K562 (cell line): ENCODE data around the gene DNASE1L1. TPM values are rescaled to one million over a fixed set of nuclear protein-coding genes. Genes with fewer than 3 reads are reported as not detected.

Experiments
- BCL6 ChIP-seq: fragments of 250-450 bp; sonication (Bioruptor Pico); IDR thresholded peaks from 2 replicates; pipeline ENCODE4 v1.4.0; 2020
- ILK ChIP-seq: fragments of 450-650 bp; IDR thresholded peaks from 2 replicates; pipeline ENCODE4 v1.6.1; 2016; ENCODE audit warnings: missing genetic modification characterization, low read depth, mild to moderate bottlenecking, missing compliant biosample characterization, moderate library complexity, borderline replicate concordance
- NR2F6 ChIP-seq: fragments of 450-650 bp; formaldehyde crosslinking; IDR thresholded peaks from 2 replicates; pipeline ENCODE4 v1.4.0; 2020; ENCODE audit warnings: mild to moderate bottlenecking
- SMAD1 ChIP-seq: fragments of 150-350 bp; IDR thresholded peaks from 2 replicates; pipeline ENCODE4 v1.6.1; 2014; ENCODE audit warnings: low read length, low read depth; ENCODE audit not compliant: partially characterized antibody
- ZNF23 ChIP-seq: fragments of 250-450 bp; sonication (Bioruptor Pico); IDR thresholded peaks from 2 replicates; pipeline ENCODE4 v1.4.0; 2020; ENCODE audit warnings: mild to moderate bottlenecking
- ZNF3 ChIP-seq: fragments of 250-450 bp; sonication (Bioruptor Pico); IDR thresholded peaks from 2 replicates; pipeline ENCODE4 v1.5.0; 2021; ENCODE audit warnings: mild to moderate bottlenecking, moderate library complexity
- ZNF655 ChIP-seq: fragments of 250-450 bp; sonication (Bioruptor Pico); IDR thresholded peaks from 2 replicates; pipeline ENCODE4 v1.5.0; 2021
- ZNF740 ChIP-seq, 3 experiments: fragments of 200-800 bp in 1 of 3; sonication (Bioruptor generic) in 1 of 3; sonication (generic) in 1 of 3; formaldehyde crosslinking in 1 of 3; IDR thresholded peaks; 2 replicates each; pipeline versions ENCODE4 v1.6.1 to v1.8.0; 2016 to 2022; ENCODE audit warnings: mild to moderate bottlenecking in 2 of 3, missing compliant biosample characterization in 2 of 3, missing genetic modification characterization in 2 of 3, missing genetic modification reagents in 1 of 3
- ZNF764 ChIP-seq: fragments of 250-450 bp; sonication (Bioruptor Pico); IDR thresholded peaks from 2 replicates; pipeline ENCODE4 v1.4.0; 2020; ENCODE audit warnings: low read depth, mild to moderate bottlenecking, moderate library complexity
- polyA plus RNA-seq, 8 experiments: library from polyadenylated mRNA; depleted of rRNA in 4 of 8; stranded (reverse) in 5 of 8; unstranded in 3 of 8; fragments of >200 nt; fragmentation: Nextera tagmentation in 2 of 8; fragmentation: Illumina TruSeq in 1 of 8; extraction: Ambion mirVana in 2 of 8; extraction: Trizol in 1 of 8; gene quantifications; 2 replicates each; pipeline versions ENCODE4 v1.2.1 to v1.2.3, GENCODE V29; 2011 to 2014; ENCODE audit warnings: inconsistent platforms in 1 of 8, missing spikeins in 1 of 8
- total RNA-seq, 7 experiments: library from RNA; depleted of rRNA in 6 of 7; stranded (reverse); fragments of >200 nt in 6 of 7; fragmentation: Illumina TruSeq in 2 of 7; extraction: Trizol in 2 of 7; gene quantifications; 2 replicates each; pipeline versions ENCODE4 v1.2.1 to v1.2.3, GENCODE V29; 2011 to 2021; ENCODE audit warnings: low replicate concordance in 1 of 7
- TF ChIP-seq, protein P1 (sequence below): fragments of 250-450 bp; sonication (Bioruptor Pico); IDR thresholded peaks from 2 replicates; pipeline ENCODE4 v1.5.0; 2022; ENCODE audit warnings: mild to moderate bottlenecking
- TF ChIP-seq, protein P2 (sequence below): fragments of 200-800 bp; sonication (Bioruptor generic); IDR thresholded peaks from 2 replicates; pipeline ENCODE4 v1.6.1; 2016; ENCODE audit warnings: missing genetic modification characterization, missing compliant biosample characterization
- TF ChIP-seq, protein P3 (sequence below): fragments of 250-450 bp; sonication (Bioruptor Pico); IDR thresholded peaks from 2 replicates; pipeline ENCODE4 v1.9.0; 2021; ENCODE audit warnings: mild to moderate bottlenecking, inconsistent platforms

The DNASE1L1 gene
- total and polyA plus RNA-seq, 9 of the 15 experiments (the other 6 are each of a cell fraction or from before 2014, with no cell fraction given), result 0.73 to 12.6 (median 7.9) TPM

- no peak for TF ChIP-seq ZNF655 (CRISPR knock-in tag)
- no peak for TF ChIP-seq NR2F6 (CRISPR knock-in tag)
- TF ChIP-seq BCL6 (CRISPR knock-in tag), result no peak
- TF ChIP-seq, protein P1, sequence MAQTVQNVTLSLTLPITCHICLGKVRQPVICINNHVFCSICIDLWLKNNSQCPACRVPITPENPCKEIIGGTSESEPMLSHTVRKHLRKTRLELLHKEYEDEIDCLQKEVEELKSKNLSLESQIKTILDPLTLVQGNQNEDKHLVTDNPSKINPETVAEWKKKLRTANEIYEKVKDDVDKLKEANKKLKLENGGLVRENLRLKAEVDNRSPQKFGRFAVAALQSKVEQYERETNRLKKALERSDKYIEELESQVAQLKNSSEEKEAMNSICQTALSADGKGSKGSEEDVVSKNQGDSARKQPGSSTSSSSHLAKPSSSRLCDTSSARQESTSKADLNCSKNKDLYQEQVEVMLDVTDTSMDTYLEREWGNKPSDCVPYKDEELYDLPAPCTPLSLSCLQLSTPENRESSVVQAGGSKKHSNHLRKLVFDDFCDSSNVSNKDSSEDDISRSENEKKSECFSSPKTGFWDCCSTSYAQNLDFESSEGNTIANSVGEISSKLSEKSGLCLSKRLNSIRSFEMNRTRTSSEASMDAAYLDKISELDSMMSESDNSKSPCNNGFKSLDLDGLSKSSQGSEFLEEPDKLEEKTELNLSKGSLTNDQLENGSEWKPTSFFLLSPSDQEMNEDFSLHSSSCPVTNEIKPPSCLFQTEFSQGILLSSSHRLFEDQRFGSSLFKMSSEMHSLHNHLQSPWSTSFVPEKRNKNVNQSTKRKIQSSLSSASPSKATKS (CRISPR knock-in tag), result no peak
- TF ChIP-seq SMAD1, result no peak
- TF ChIP-seq ZNF3 (CRISPR knock-in tag), result no peak
- TF ChIP-seq, protein P2, sequence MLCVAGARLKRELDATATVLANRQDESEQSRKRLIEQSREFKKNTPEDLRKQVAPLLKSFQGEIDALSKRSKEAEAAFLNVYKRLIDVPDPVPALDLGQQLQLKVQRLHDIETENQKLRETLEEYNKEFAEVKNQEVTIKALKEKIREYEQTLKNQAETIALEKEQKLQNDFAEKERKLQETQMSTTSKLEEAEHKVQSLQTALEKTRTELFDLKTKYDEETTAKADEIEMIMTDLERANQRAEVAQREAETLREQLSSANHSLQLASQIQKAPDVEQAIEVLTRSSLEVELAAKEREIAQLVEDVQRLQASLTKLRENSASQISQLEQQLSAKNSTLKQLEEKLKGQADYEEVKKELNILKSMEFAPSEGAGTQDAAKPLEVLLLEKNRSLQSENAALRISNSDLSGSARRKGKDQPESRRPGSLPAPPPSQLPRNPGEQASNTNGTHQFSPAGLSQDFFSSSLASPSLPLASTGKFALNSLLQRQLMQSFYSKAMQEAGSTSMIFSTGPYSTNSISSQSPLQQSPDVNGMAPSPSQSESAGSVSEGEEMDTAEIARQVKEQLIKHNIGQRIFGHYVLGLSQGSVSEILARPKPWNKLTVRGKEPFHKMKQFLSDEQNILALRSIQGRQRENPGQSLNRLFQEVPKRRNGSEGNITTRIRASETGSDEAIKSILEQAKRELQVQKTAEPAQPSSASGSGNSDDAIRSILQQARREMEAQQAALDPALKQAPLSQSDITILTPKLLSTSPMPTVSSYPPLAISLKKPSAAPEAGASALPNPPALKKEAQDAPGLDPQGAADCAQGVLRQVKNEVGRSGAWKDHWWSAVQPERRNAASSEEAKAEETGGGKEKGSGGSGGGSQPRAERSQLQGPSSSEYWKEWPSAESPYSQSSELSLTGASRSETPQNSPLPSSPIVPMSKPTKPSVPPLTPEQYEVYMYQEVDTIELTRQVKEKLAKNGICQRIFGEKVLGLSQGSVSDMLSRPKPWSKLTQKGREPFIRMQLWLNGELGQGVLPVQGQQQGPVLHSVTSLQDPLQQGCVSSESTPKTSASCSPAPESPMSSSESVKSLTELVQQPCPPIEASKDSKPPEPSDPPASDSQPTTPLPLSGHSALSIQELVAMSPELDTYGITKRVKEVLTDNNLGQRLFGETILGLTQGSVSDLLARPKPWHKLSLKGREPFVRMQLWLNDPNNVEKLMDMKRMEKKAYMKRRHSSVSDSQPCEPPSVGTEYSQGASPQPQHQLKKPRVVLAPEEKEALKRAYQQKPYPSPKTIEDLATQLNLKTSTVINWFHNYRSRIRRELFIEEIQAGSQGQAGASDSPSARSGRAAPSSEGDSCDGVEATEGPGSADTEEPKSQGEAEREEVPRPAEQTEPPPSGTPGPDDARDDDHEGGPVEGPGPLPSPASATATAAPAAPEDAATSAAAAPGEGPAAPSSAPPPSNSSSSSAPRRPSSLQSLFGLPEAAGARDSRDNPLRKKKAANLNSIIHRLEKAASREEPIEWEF (CRISPR knock-in tag), result no peak
- no peak for TF ChIP-seq ILK (tag)
- no peak for TF ChIP-seq ZNF23 (CRISPR knock-in tag)
- TF ChIP-seq ZNF740 (CRISPR knock-in tag; IDR thresholded peaks at IDR 0.05), result no peak
- TF ChIP-seq ZNF740 (tag; IDR thresholded peaks at IDR 0.05), result no peak
- TF ChIP-seq ZNF764 (CRISPR knock-in tag), result no peak
- TF ChIP-seq, protein P3, sequence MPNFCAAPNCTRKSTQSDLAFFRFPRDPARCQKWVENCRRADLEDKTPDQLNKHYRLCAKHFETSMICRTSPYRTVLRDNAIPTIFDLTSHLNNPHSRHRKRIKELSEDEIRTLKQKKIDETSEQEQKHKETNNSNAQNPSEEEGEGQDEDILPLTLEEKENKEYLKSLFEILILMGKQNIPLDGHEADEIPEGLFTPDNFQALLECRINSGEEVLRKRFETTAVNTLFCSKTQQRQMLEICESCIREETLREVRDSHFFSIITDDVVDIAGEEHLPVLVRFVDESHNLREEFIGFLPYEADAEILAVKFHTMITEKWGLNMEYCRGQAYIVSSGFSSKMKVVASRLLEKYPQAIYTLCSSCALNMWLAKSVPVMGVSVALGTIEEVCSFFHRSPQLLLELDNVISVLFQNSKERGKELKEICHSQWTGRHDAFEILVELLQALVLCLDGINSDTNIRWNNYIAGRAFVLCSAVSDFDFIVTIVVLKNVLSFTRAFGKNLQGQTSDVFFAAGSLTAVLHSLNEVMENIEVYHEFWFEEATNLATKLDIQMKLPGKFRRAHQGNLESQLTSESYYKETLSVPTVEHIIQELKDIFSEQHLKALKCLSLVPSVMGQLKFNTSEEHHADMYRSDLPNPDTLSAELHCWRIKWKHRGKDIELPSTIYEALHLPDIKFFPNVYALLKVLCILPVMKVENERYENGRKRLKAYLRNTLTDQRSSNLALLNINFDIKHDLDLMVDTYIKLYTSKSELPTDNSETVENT (CRISPR knock-in tag), result peak; percentile 30; the same call in 1 of the 2 replicates
Observed at GRCh38 chrX:154378799-154379568, 30.1 kb downstream of the DNASE1L1 start, which contains the start of gene EMD (continued).
